Measurements from ENCODE around the gene TOR1AIP1.
A peak's percentile ranks its signal among the peaks of the same experiment; 100 is the strongest.
"Not testable (repeated sequence)": the region's sequence is repeated elsewhere in the genome, so short reads cannot be mapped to it uniquely, and the experiment has no call there.

TOR1AIP1 gene

GRCh38 chr1:179882253-179883039 lies at the start of gene TOR1AIP1:
Gene TOR1AIP1 (plus strand): TSS chr1:179882285. CDS start chr1:179882503, 218 bp downstream.
- Histone ChIP-seq H4K20me1 (ENCODE audit: insufficient read depth, low read length) (no peaks in the 10 kb centered on the region), H3K4me3 (ENCODE audit: low read depth in 1 of 2, low read length in 2 of 2) (peak within 1 kb of the TSS; percentile 48 to 86), H3K27me3 (ENCODE audit: insufficient read depth, low read length, poor library complexity) (no peaks in the 10 kb centered on the region), H3K79me2 (ENCODE audit: insufficient read depth, low read length) (peaks cover 69% of the 10 kb centered on the region), H3K4me2 (ENCODE audit: insufficient read depth, low read length) (peak within 1 kb of the TSS; percentile 79), H2AFZ (ENCODE audit: low read depth, low read length) (peak within 1 kb of the TSS; percentile 94), H3K27ac (ENCODE audit: low read length) (peak within 1 kb of the TSS; percentile 94), H3K4me1 (ENCODE audit: insufficient read depth, low read length) (peaks cover 55% of the 10 kb centered on the region), H3K36me3 (ENCODE audit: insufficient read depth, low read length) (peaks cover 26% of the 10 kb centered on the region), H3K9ac (ENCODE audit: low read depth, low read length) (peak within 1 kb of the TSS; percentile 83), H3K9me3 (ENCODE audit: insufficient read depth, low read length, severe bottlenecking) (no peaks in the 10 kb centered on the region)
- peak; percentile 98 for DNase-seq
- peak; percentile 81 for ATAC-seq (ENCODE audit: insufficient read depth, low read depth)
- TF ChIP-seq CTCF (IDR thresholded peaks at IDR 0.05; ENCODE audit: borderline replicate concordance, extremely low read depth, low read length, poor library complexity, severe bottlenecking) = peak; percentile 29
- TF ChIP-seq EZH2 (IDR thresholded peaks at IDR 0.05; ENCODE audit: borderline replicate concordance, low read depth, low read length, severe bottlenecking) = no peak

DNA sequence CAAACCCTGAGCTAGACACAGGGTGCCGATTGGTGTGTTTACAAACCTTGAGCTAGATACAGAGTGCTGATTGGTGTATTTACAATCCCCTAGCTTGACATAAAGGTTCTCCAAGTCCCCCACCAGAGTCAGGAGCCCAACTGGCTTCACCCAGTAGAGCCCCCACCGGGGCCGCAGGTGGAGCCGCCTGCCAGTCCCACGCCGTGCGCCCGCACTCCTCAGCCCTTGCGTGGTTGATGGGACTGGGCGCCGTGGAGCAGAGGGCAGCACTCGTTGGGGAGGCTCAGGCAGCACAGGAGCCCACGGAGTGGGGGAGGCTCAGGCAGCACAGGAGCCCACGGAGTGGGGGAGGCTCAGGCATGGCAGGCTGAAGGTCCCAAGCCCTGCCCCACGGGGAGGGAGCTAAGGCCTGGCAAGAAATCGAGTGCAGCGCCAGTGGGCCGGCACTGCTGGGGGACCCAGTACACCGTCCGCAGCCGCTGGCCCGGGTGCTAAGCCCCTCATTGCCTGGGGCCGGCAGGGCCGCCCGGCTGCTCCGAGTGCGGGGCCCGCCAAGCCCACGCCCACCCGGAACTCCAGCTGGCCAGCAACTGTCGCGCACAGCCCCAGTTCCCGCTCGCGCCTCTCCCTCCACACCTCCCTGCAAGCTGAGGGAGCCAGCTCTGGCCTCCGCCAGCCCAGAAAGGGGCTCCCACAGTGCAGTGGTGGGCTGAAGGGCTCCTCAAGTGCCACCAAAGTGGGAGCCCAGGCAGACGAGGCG lies 45.2 kb upstream of the TOR1AIP1 start:
- H3K27ac ChIP-seq (ENCODE audit: low read length); H4K20me1 ChIP-seq (ENCODE audit: insufficient read depth, low read length); H3K27me3 ChIP-seq (ENCODE audit: insufficient read depth, low read length, poor library complexity); H3K36me3 ChIP-seq (ENCODE audit: insufficient read depth, low read length); H3K9ac ChIP-seq (ENCODE audit: low read depth, low read length); DNase-seq; H3K4me3 ChIP-seq (ENCODE audit: low read depth in 1 of 2, low read length in 2 of 2); H3K79me2 ChIP-seq (ENCODE audit: insufficient read depth, low read length); H3K9me3 ChIP-seq (ENCODE audit: insufficient read depth, low read length, severe bottlenecking); H3K4me2 ChIP-seq (ENCODE audit: insufficient read depth, low read length); ATAC-seq (ENCODE audit: insufficient read depth, low read depth); H2AFZ ChIP-seq (ENCODE audit: low read depth, low read length): not testable (repeated sequence)
- H3K4me1 ChIP-seq (ENCODE audit: insufficient read depth, low read length) = peaks cover 16% of the 10 kb centered on the region

DNA sequence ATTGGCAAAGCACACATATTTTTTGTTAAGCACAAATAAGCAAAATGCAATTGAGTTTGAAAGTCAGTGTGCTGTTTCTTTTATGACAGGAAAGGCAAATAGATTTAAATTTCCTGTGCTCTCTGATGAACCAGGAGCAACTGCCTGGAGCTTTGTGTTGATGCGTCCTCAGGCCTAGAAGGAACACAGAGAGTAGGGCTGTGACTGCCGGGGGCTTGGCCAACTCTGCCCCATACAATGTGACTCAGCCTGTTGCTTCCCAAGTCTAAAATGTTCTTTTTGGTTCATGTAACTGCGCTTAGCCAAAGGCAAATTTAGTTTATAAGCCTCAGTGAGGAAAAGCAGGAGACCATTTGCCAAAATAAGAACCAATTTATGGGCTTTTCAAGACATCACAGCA lies 42.0 kb upstream of the TOR1AIP1 start:
- Histone ChIP-seq H3K27me3 (ENCODE audit: insufficient read depth, low read length, poor library complexity) (no peaks in the 10 kb centered on the region), H3K4me1 (ENCODE audit: insufficient read depth, low read length) (no peaks in the 10 kb centered on the region), H3K9ac (ENCODE audit: low read depth, low read length) (no peak overlapping the region), H3K4me3 (ENCODE audit: low read depth in 1 of 2, low read length in 2 of 2) (no peak overlapping the region), H2AFZ (ENCODE audit: low read depth, low read length) (no peak overlapping the region), H3K4me2 (ENCODE audit: insufficient read depth, low read length) (no peak overlapping the region), H3K27ac (ENCODE audit: low read length) (no peak overlapping the region), H3K9me3 (ENCODE audit: insufficient read depth, low read length, severe bottlenecking) (no peaks in the 10 kb centered on the region), H3K36me3 (ENCODE audit: insufficient read depth, low read length) (peaks cover 11% of the 10 kb centered on the region; the same call in 1 of the 2 replicates), H3K79me2 (ENCODE audit: insufficient read depth, low read length) (no peaks in the 10 kb centered on the region), H4K20me1 (ENCODE audit: insufficient read depth, low read length) (no peaks in the 10 kb centered on the region)
- DNase-seq = no peak
- no peak for ATAC-seq (ENCODE audit: insufficient read depth, low read depth)
- TF ChIP-seq EZH2 (IDR thresholded peaks at IDR 0.05; ENCODE audit: borderline replicate concordance, low read depth, low read length, severe bottlenecking) (no peak), CTCF (IDR thresholded peaks at IDR 0.05; ENCODE audit: borderline replicate concordance, extremely low read depth, low read length, poor library complexity, severe bottlenecking) (no peak)

DNA sequence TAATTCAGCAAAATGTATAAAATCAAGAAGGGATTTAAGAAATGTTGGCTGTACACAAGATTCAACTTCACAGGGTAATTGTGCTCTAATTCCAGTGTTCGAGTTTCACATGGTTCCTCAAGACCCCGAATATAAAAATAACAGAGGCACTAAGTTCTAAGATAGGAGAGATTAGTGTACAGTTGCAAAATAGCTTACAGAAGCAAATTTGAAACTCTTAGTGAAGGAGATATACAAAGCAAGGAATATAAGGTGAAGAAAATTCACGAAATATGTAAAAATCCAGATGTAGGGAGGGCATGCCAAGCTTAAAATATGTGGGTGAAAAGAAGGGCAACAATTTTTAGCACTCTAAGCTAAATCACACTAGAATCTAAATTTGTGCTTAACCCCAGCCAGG lies 33.9 kb upstream of the TOR1AIP1 start:
- Histone ChIP-seq H3K4me1 (ENCODE audit: insufficient read depth, low read length) (no peaks in the 10 kb centered on the region), H3K36me3 (ENCODE audit: insufficient read depth, low read length) (peaks cover 69% of the 10 kb centered on the region), H4K20me1 (ENCODE audit: insufficient read depth, low read length) (no peaks in the 10 kb centered on the region; the same call in 1 of the 2 replicates), H3K79me2 (ENCODE audit: insufficient read depth, low read length) (no peaks in the 10 kb centered on the region), H3K4me3 (ENCODE audit: low read depth in 1 of 2, low read length in 2 of 2) (no peak overlapping the region), H3K4me2 (ENCODE audit: insufficient read depth, low read length) (no peak overlapping the region), H2AFZ (ENCODE audit: low read depth, low read length) (no peak overlapping the region), H3K9ac (ENCODE audit: low read depth, low read length) (no peak overlapping the region), H3K9me3 (ENCODE audit: insufficient read depth, low read length, severe bottlenecking) (no peaks in the 10 kb centered on the region), H3K27me3 (ENCODE audit: insufficient read depth, low read length, poor library complexity) (no peaks in the 10 kb centered on the region), H3K27ac (ENCODE audit: low read length) (no peak overlapping the region)
- DNase-seq (no peak), ATAC-seq (ENCODE audit: insufficient read depth, low read depth) (no peak)
- TF ChIP-seq EZH2 (IDR thresholded peaks at IDR 0.05; ENCODE audit: borderline replicate concordance, low read depth, low read length, severe bottlenecking) = no peak
- no peak for TF ChIP-seq CTCF (IDR thresholded peaks at IDR 0.05; ENCODE audit: borderline replicate concordance, extremely low read depth, low read length, poor library complexity, severe bottlenecking)

All from DND-41 (cell line).